ENCODE measurements around the gene ZNF292.

DNA sequence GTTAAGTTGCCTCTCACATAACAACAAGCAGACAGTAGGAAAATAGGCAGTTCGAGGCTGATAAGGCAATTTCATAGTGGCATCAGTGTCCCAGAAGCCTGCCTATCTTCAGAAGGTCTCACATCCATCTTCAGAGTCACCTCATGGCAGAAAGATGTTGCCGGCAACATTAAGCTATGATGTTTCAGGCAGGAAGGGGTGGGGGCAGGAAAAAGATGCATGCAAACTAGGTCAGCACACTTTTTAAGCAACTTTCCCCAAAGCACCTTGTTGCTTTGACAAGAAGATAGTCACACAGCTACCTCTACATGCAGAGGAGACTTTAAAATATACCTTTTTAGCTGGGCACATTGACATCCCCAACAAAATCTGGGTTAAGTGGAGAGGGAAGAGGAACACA, 123.8 kb downstream of the ZNF292 start:
- TF ChIP-seq, protein P1, sequence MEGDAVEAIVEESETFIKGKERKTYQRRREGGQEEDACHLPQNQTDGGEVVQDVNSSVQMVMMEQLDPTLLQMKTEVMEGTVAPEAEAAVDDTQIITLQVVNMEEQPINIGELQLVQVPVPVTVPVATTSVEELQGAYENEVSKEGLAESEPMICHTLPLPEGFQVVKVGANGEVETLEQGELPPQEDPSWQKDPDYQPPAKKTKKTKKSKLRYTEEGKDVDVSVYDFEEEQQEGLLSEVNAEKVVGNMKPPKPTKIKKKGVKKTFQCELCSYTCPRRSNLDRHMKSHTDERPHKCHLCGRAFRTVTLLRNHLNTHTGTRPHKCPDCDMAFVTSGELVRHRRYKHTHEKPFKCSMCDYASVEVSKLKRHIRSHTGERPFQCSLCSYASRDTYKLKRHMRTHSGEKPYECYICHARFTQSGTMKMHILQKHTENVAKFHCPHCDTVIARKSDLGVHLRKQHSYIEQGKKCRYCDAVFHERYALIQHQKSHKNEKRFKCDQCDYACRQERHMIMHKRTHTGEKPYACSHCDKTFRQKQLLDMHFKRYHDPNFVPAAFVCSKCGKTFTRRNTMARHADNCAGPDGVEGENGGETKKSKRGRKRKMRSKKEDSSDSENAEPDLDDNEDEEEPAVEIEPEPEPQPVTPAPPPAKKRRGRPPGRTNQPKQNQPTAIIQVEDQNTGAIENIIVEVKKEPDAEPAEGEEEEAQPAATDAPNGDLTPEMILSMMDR (IDR thresholded peaks at IDR 0.05; ENCODE audit: low read depth, low read length), result no peak
- TF ChIP-seq EZH2phosphoT487 (IDR thresholded peaks at IDR 0.05; ENCODE audit: low read depth), result no peak

All from OCI-LY3 (cell line).